Measurements from ENCODE around the gene C2orf42.
"Not testable (repeated sequence)": the region's sequence is repeated elsewhere in the genome, so short reads cannot be mapped to it uniquely, and the experiment has no call there.

The C2orf42 gene

GRCh38 chr2:70169654-70170245, 21.1 kb downstream of the C2orf42 start:
- not testable (repeated sequence) for DNase-seq (ENCODE audit: low read depth)

- DNase-seq (ENCODE audit: low read depth), result no peak
Observed at GRCh38 chr2:70161069-70161534, 29.7 kb downstream of the C2orf42 start.

- no peak for DNase-seq (ENCODE audit: low read depth)
Observed at GRCh38 chr2:70160545-70160944, 30.3 kb downstream of the C2orf42 start.

GRCh38 chr2:70149130-70149686, 41.6 kb downstream of the C2orf42 start:
- DNase-seq (ENCODE audit: low read depth), result not testable (repeated sequence)

GRCh38 chr2:70148211-70148760, 42.5 kb downstream of the C2orf42 start:
- not testable (repeated sequence) for DNase-seq (ENCODE audit: low read depth)

GRCh38 chr2:70145851-70146739, 44.7 kb downstream of the C2orf42 start:
- DNase-seq (ENCODE audit: low read depth), result no peak

- no peak for DNase-seq (ENCODE audit: low read depth)
Observed at GRCh38 chr2:70145144-70145490, 45.7 kb downstream of the C2orf42 start.

GRCh38 chr2:70144443-70145143, 46.2 kb downstream of the C2orf42 start:
- no peak for DNase-seq (ENCODE audit: low read depth)

GRCh38 chr2:70143314-70144150, 47.3 kb downstream of the C2orf42 start:
- DNase-seq (ENCODE audit: low read depth), result peak; percentile 67

- peak; percentile 100 for DNase-seq (ENCODE audit: low read depth)
Observed at GRCh38 chr2:70142590-70143313, 48.1 kb downstream of the C2orf42 start.

GRCh38 chr2:70141902-70142589, 48.8 kb downstream of the C2orf42 start:
- DNase-seq (ENCODE audit: low read depth), result no peak

- DNase-seq (ENCODE audit: low read depth), result peak; percentile 57
Observed at GRCh38 chr2:70141212-70141901, 49.5 kb downstream of the C2orf42 start.

- no peak for DNase-seq (ENCODE audit: low read depth)
Observed at GRCh38 chr2:70140791-70141211, 50.0 kb downstream of the C2orf42 start.

- not testable (repeated sequence) for DNase-seq (ENCODE audit: low read depth)
Observed at GRCh38 chr2:70134323-70134983, 56.4 kb downstream of the C2orf42 start.

GRCh38 chr2:70133491-70134322, 57.1 kb downstream of the C2orf42 start:
- DNase-seq (ENCODE audit: low read depth), result no peak

GRCh38 chr2:70133127-70133452, 57.7 kb downstream of the C2orf42 start:
- DNase-seq (ENCODE audit: low read depth), result no peak

GRCh38 chr2:70132244-70133126, 58.3 kb downstream of the C2orf42 start:
- DNase-seq (ENCODE audit: low read depth), result peak; percentile 66

Data from ELR (cell line).